ENCODE results near the gene MS4A4A.

MS4A4A gene

GRCh38 chr11:60305906-60306619, 25.6 kb downstream of the MS4A4A start:
- TF ChIP-seq CTCF (conservative IDR thresholded peaks at IDR 0.05) = no peak
- H3K27ac ChIP-seq = no peak overlapping the region

GRCh38 chr11:60307507-60308195, 27.2 kb downstream of the MS4A4A start:
- no peak overlapping the region for H3K27ac ChIP-seq

GRCh38 chr11:60310407-60310998, 30.0 kb downstream of the MS4A4A start:
- TF ChIP-seq CTCF (conservative IDR thresholded peaks at IDR 0.05) = no peak
- no peak overlapping the region for H3K27ac ChIP-seq

More at GRCh38 chr11:60307507-60308195, 27.2 kb downstream of the MS4A4A start:
- TF ChIP-seq CTCF (conservative IDR thresholded peaks at IDR 0.05) = no peak

GRCh38 chr11:60314635-60315321, 34.3 kb downstream of the MS4A4A start:
- no peak for TF ChIP-seq CTCF (conservative IDR thresholded peaks at IDR 0.05)
- H3K27ac ChIP-seq = no peak overlapping the region

GRCh38 chr11:60315871-60316270, 35.4 kb downstream of the MS4A4A start:
- no peak overlapping the region for H3K27ac ChIP-seq
- TF ChIP-seq CTCF (conservative IDR thresholded peaks at IDR 0.05) = no peak

- H3K27ac ChIP-seq = no peak overlapping the region
- no peak for TF ChIP-seq CTCF (conservative IDR thresholded peaks at IDR 0.05)
These were observed 35.9 kb downstream of the MS4A4A start for GRCh38 chr11:60316317-60316716.

GRCh38 chr11:60318726-60319125, 38.3 kb downstream of the MS4A4A start:
- H3K27ac ChIP-seq = no peak overlapping the region
- no peak for TF ChIP-seq CTCF (conservative IDR thresholded peaks at IDR 0.05)
